ENCODE measurements around the gene UGT1A7.

UGT1A7 gene

GRCh38 chr2:233791883-233792329 is 110.2 kb downstream of the UGT1A7 start:
- Histone ChIP-seq H3K4me3 (no peak overlapping the region), H3K27ac (no peak overlapping the region)

- Histone ChIP-seq H3K27ac (no peak overlapping the region), H3K4me3 (no peak overlapping the region)
These were observed 111.0 kb downstream of the UGT1A7 start for GRCh38 chr2:233792720-233793119.

- no peak overlapping the region for H3K4me3 ChIP-seq
- H3K27ac ChIP-seq: no peak overlapping the region
These were observed 111.9 kb downstream of the UGT1A7 start for GRCh38 chr2:233793465-233794127.

- Histone ChIP-seq H3K4me3 (no peak overlapping the region), H3K27ac (no peak overlapping the region)
These were observed 112.5 kb downstream of the UGT1A7 start for GRCh38 chr2:233794128-233794658.

- Histone ChIP-seq H3K27ac (no peak overlapping the region), H3K4me3 (no peak overlapping the region)
These were observed 114.1 kb downstream of the UGT1A7 start for GRCh38 chr2:233795735-233796171.

GRCh38 chr2:233796254-233796653 is 114.6 kb downstream of the UGT1A7 start:
- H3K27ac ChIP-seq: no peak overlapping the region
- no peak overlapping the region for H3K4me3 ChIP-seq

- H3K4me3 ChIP-seq: no peak overlapping the region
- H3K27ac ChIP-seq: no peak overlapping the region
These were observed 116.8 kb downstream of the UGT1A7 start for GRCh38 chr2:233798335-233799086.

GRCh38 chr2:233799087-233799665 is 117.5 kb downstream of the UGT1A7 start:
- no peak overlapping the region for H3K4me3 ChIP-seq
- no peak overlapping the region for H3K27ac ChIP-seq

- H3K27ac ChIP-seq: no peak overlapping the region
- no peak overlapping the region for H3K4me3 ChIP-seq
These were observed 118.0 kb downstream of the UGT1A7 start for GRCh38 chr2:233799716-233800115.

GRCh38 chr2:233800208-233800607 is 118.5 kb downstream of the UGT1A7 start:
- Histone ChIP-seq H3K4me3 (no peak overlapping the region), H3K27ac (no peak overlapping the region)

GRCh38 chr2:233801357-233802131 is 119.8 kb downstream of the UGT1A7 start:
- Histone ChIP-seq H3K27ac (no peak overlapping the region), H3K4me3 (no peak overlapping the region)

- no peak overlapping the region for H3K4me3 ChIP-seq
- no peak overlapping the region for H3K27ac ChIP-seq
These were observed 120.6 kb downstream of the UGT1A7 start for GRCh38 chr2:233802132-233802815.

GRCh38 chr2:233803292-233803911 is 121.7 kb downstream of the UGT1A7 start:
- H3K4me3 ChIP-seq: no peak overlapping the region
- no peak overlapping the region for H3K27ac ChIP-seq

- H3K27ac ChIP-seq: no peak overlapping the region
- no peak overlapping the region for H3K4me3 ChIP-seq
These were observed 122.3 kb downstream of the UGT1A7 start for GRCh38 chr2:233803994-233804393.

- no peak overlapping the region for H3K4me3 ChIP-seq
- H3K27ac ChIP-seq: no peak overlapping the region
These were observed 125.6 kb downstream of the UGT1A7 start for GRCh38 chr2:233807215-233807865.

GRCh38 chr2:233807966-233808935 is 126.5 kb downstream of the UGT1A7 start:
- Histone ChIP-seq H3K27ac (no peak overlapping the region), H3K4me3 (no peak overlapping the region)

- H3K27ac ChIP-seq: no peak overlapping the region
These were observed 128.7 kb downstream of the UGT1A7 start for GRCh38 chr2:233810385-233810784.

More at GRCh38 chr2:233810385-233810784, 128.7 kb downstream of the UGT1A7 start:
- H3K4me3 ChIP-seq: no peak overlapping the region
